IMR-90 (cell line): Measurements from ENCODE around the gene GABRB3. TPM values are rescaled to one million over a fixed set of nuclear protein-coding genes. Genes with fewer than 3 reads are reported as not detected.

Source experiments
- ATAC-seq: fragments of 200-7000 bp; cut with Tn5 transposase; 2 replicates; pipeline ENCODE4 v1.9.1; 2020; ENCODE audit warnings: low read depth, mild to moderate bottlenecking, moderate library complexity
- BruUV-seq: library from RNA; stranded (reverse); fragments of 400-500 nt; replicated peaks from 2 replicates; lab custom pipeline; 2021; lab: Mats Ljungman, UMichigan
- CTCF ChIA-PET: fragments of 300-600 bp; formaldehyde crosslinking; extraction: SDS; loops from one replicate; lab custom pipeline; 2021; ENCODE audit warnings: antibody characterized with exemption; lab: Yijun Ruan, JAX
- POLR2A ChIA-PET: fragments of 300-600 bp; sonication (Branson Sonifier 250); formaldehyde crosslinking; loops from one replicate; lab custom pipeline; 2022; ENCODE audit warnings: antibody characterized with exemption; ENCODE audit not compliant: unreplicated experiment; lab: Charles Lee
- DNase-seq: peaks from one replicate; pipeline ENCODE4 v3.0.0; 2013
- H2AFZ ChIP-seq: replicated peaks from 2 replicates; pipeline ENCODE3; 2013; ENCODE audit warnings: low read length, mild to moderate bottlenecking; ENCODE audit not compliant: poor library complexity
- H2AK5ac ChIP-seq: 2 replicates; pipeline ENCODE4 v1.6.1; 2013; ENCODE audit warnings: low read depth, low read length, inconsistent platforms
- H2AK9ac ChIP-seq: replicated peaks from 2 replicates; pipeline ENCODE3; 2013; ENCODE audit warnings: mild to moderate bottlenecking, low read depth, low read length, moderate library complexity; ENCODE audit not compliant: poor library complexity
- H2BK120ac ChIP-seq: 2 replicates; pipeline ENCODE4 v1.6.1; 2013; ENCODE audit warnings: low read depth, low read length, inconsistent platforms
- H2BK15ac ChIP-seq: 3 replicates; pipeline ENCODE4 v1.6.1; 2013; ENCODE audit warnings: low read depth, low read length, inconsistent platforms
- H2BK20ac ChIP-seq: 2 replicates; pipeline ENCODE4 v1.6.1; 2013; ENCODE audit warnings: low read depth, mild to moderate bottlenecking, inconsistent platforms, low read length, moderate library complexity
- H2BK5ac ChIP-seq: 2 replicates; pipeline ENCODE4 v1.6.1; 2013; ENCODE audit warnings: mild to moderate bottlenecking, low read depth, low read length, inconsistent platforms; ENCODE audit not compliant: poor library complexity, severe bottlenecking
- H3K14ac ChIP-seq: replicated peaks from 2 replicates; pipeline ENCODE4 v1.6.1; 2013; ENCODE audit warnings: low read depth, low read length, inconsistent platforms
- H3K18ac ChIP-seq: 2 replicates; pipeline ENCODE4 v1.6.1; 2013; ENCODE audit warnings: low read depth, low read length, control low read depth
- H3K23ac ChIP-seq: 2 replicates; pipeline ENCODE4 v1.6.1; 2013; ENCODE audit warnings: low read depth, low read length, inconsistent platforms
- H3K27ac ChIP-seq: 2 replicates; pipeline ENCODE4 v1.5.1; 2013; ENCODE audit warnings: mild to moderate bottlenecking, control low read depth, low read length; ENCODE audit not compliant: insufficient read depth
- H3K27me3 ChIP-seq: 2 replicates; pipeline ENCODE4 v1.6.1; 2013; ENCODE audit warnings: low read length; ENCODE audit not compliant: control insufficient read depth, insufficient read depth
- H3K36me3 ChIP-seq: 2 replicates; pipeline ENCODE4 v1.6.1; 2013; ENCODE audit warnings: low read length, mixed read lengths; ENCODE audit not compliant: control insufficient read depth, insufficient read depth
- H3K4ac ChIP-seq: 2 replicates; pipeline ENCODE4 v1.6.1; 2013; ENCODE audit warnings: low read depth, low read length, inconsistent platforms
- H3K4me1 ChIP-seq: 2 replicates; pipeline ENCODE4 v1.6.1; 2013; ENCODE audit warnings: low read length, mixed read lengths; ENCODE audit not compliant: control insufficient read depth, insufficient read depth
- H3K4me2 ChIP-seq: 2 replicates; pipeline ENCODE4 v1.6.1; 2013; ENCODE audit warnings: low read depth, mild to moderate bottlenecking, control low read depth, low read length, moderate library complexity
- H3K4me3 ChIP-seq: 2 replicates; pipeline ENCODE4 v1.5.1; 2013; ENCODE audit warnings: low read depth, mild to moderate bottlenecking, control low read depth, low read length, moderate library complexity; ENCODE audit not compliant: insufficient read depth
- H3K56ac ChIP-seq: 2 replicates; pipeline ENCODE4 v1.6.1; 2013; ENCODE audit warnings: low read length, inconsistent platforms; ENCODE audit not compliant: insufficient read depth; ENCODE audit errors: extremely low read depth
- H3K79me1 ChIP-seq, 2 experiments: 2 replicates each; pipeline ENCODE4 v1.6.1; 2013; ENCODE audit warnings: low read length in 2 of 2, inconsistent platforms in 1 of 2, low read depth in 1 of 2
- H3K9ac ChIP-seq: 2 replicates; pipeline ENCODE4 v1.6.1; 2013; ENCODE audit warnings: low read depth, low read length, control low read depth
- H3K9me1 ChIP-seq: 2 replicates; pipeline ENCODE4 v1.6.1; 2013; ENCODE audit warnings: low read length, inconsistent platforms; ENCODE audit not compliant: insufficient read depth
- H3K9me3 ChIP-seq: 2 replicates; pipeline ENCODE4 v1.6.1; 2013; ENCODE audit warnings: low read length; ENCODE audit not compliant: control insufficient read depth, insufficient read depth
- H4K20me1 ChIP-seq: 2 replicates; pipeline ENCODE4 v1.6.1; 2013; ENCODE audit warnings: low read length, inconsistent platforms; ENCODE audit not compliant: insufficient read depth
- H4K5ac ChIP-seq: 2 replicates; pipeline ENCODE4 v1.6.1; 2013; ENCODE audit warnings: mild to moderate bottlenecking, low read depth, low read length, control low read depth
- H4K8ac ChIP-seq, 2 experiments: 2 replicates each; pipeline ENCODE4 v1.6.1; 2013; ENCODE audit warnings: low read depth in 2 of 2, low read length in 2 of 2, control low read depth in 1 of 2, inconsistent platforms in 1 of 2
- H4K91ac ChIP-seq: 2 replicates; pipeline ENCODE4 v1.6.1; 2013; ENCODE audit warnings: low read depth, low read length, inconsistent platforms; ENCODE audit not compliant: insufficient read depth
- CHD1 ChIP-seq: IDR thresholded peaks from 2 replicates; pipeline ENCODE4 v1.6.1; 2012; ENCODE audit warnings: low read depth, low read length, improper control_type of control experiment
- CTCF ChIP-seq: conservative IDR thresholded peaks from 2 replicates; pipeline ENCODE4 v1.5.1; 2012; ENCODE audit warnings: mild to moderate bottlenecking, low read depth, low read length, improper control_type of control experiment
- FOS ChIP-seq: fragments of 150-350 bp; IDR thresholded peaks from 2 replicates; pipeline ENCODE4 v1.6.1; 2016; ENCODE audit warnings: low read depth, low read length
- MAFK ChIP-seq: IDR thresholded peaks from 2 replicates; pipeline ENCODE4 v1.6.1; 2012; ENCODE audit warnings: low read depth, low read length, improper control_type of control experiment
- MAZ ChIP-seq: IDR thresholded peaks from 2 replicates; pipeline ENCODE4 v1.6.1; 2012; ENCODE audit warnings: low read depth, mild to moderate bottlenecking, low read length, improper control_type of control experiment, moderate library complexity, borderline replicate concordance
- MXI1 ChIP-seq: IDR thresholded peaks from 2 replicates; pipeline ENCODE4 v1.6.1; 2012; ENCODE audit warnings: low read depth, mild to moderate bottlenecking, low read length, moderate library complexity, borderline replicate concordance
- NFE2L2 ChIP-seq: fragments of 150-350 bp; IDR thresholded peaks from 2 replicates; pipeline ENCODE4 v1.6.1; 2016; ENCODE audit warnings: low read depth, mild to moderate bottlenecking, low read length
- RCOR1 ChIP-seq: IDR thresholded peaks from 2 replicates; pipeline ENCODE4 v1.6.1; 2012; ENCODE audit warnings: mild to moderate bottlenecking, low read length, improper control_type of control experiment; ENCODE audit not compliant: insufficient replicate concordance
- SMC3 ChIP-seq: fragments of 150-350 bp; IDR thresholded peaks from 2 replicates; pipeline ENCODE4 v1.6.1; 2016; ENCODE audit warnings: low read depth, mild to moderate bottlenecking, antibody characterized with exemption, low read length, moderate library complexity
- USF2 ChIP-seq: fragments of 150-350 bp; IDR thresholded peaks from 2 replicates; pipeline ENCODE4 v1.6.1; 2017; ENCODE audit warnings: mild to moderate bottlenecking, antibody characterized with exemption, low read length, low read depth
- WGBS, 2 experiments: methylation state at CpG; one replicate each; pipeline versions ENCODE4 v1.1.5 to v1.1.7; 2013; ENCODE audit warnings: missing lambda C conversion rate in 2 of 2; ENCODE audit not compliant: insufficient read length in 1 of 2; ENCODE audit errors: extremely low coverage in 2 of 2; 5-methylcytosine and 5-hydroxymethylcytosine counted together
- dilution Hi-C: fragments of 300-500 bp; cut with HindIII; formaldehyde crosslinking; loops from one replicate; pipeline ENCODE4 v1.14.3; 2018; ENCODE audit warnings: low sequenced_read_pairs; ENCODE audit not compliant: unreplicated experiment
- in situ Hi-C: fragments of 300-500 bp; cut with MboI; formaldehyde crosslinking; loops from 3 replicates; pipeline ENCODE4 v1.14.3; 2019; ENCODE audit warnings: low sequenced_read_pairs, inconsistent platforms, mixed read lengths
- intact Hi-C: fragments of 100-400 bp; cut with micrococcal nuclease; formaldehyde crosslinking; loops from 2 replicates; pipeline ENCODE4 v1.10.0; 2022
- polyA plus RNA-seq, 3 experiments: library from polyadenylated mRNA; depleted of rRNA; stranded (reverse); fragments of >200 nt; gene quantifications; 2 replicates each; pipeline ENCODE4 v1.2.3, GENCODE V29; 2012; ENCODE audit warnings: low replicate concordance in 1 of 3
- total RNA-seq: library from RNA; depleted of rRNA; stranded (reverse); fragments of >200 nt; gene quantifications from 2 replicates; pipeline ENCODE4 v1.2.3, GENCODE V29; 2012
- TF ChIP-seq, protein P1 (sequence below): fragments of 150-350 bp; IDR thresholded peaks from 2 replicates; pipeline ENCODE4 v1.6.1; 2016; ENCODE audit warnings: low read depth, mild to moderate bottlenecking, low read length, moderate library complexity, borderline replicate concordance

Gene GABRB3
- total and polyA plus RNA-seq, 2 of the 4 experiments (the other 2 are of a cell fraction) = 0.36 to 0.54 TPM

- intact Hi-C loops (no loop called here), in situ Hi-C loops (no loop called here), dilution Hi-C loops (no loop called here)
- BruUV-seq = no TSS peak
- H2AFZ ChIP-seq = no peak overlapping the region
- no peak overlapping the region for H3K27ac ChIP-seq
- H3K18ac ChIP-seq = no peak overlapping the region
- no peak overlapping the region for H3K4me3 ChIP-seq
- H4K8ac ChIP-seq = no peak overlapping the region
- no peak overlapping the region for H3K23ac ChIP-seq
- no peaks in the 10 kb centered on the region for H3K36me3 ChIP-seq
- TF ChIP-seq MAFK (no peak), MAZ (no peak), MXI1 (no peak), CHD1 (no peak), RCOR1 (no peak), FOS (no peak), USF2 (no peak), SMC3 (no peak), NFE2L2 (no peak), CTCF (no peak)
- TF ChIP-seq, protein P1, sequence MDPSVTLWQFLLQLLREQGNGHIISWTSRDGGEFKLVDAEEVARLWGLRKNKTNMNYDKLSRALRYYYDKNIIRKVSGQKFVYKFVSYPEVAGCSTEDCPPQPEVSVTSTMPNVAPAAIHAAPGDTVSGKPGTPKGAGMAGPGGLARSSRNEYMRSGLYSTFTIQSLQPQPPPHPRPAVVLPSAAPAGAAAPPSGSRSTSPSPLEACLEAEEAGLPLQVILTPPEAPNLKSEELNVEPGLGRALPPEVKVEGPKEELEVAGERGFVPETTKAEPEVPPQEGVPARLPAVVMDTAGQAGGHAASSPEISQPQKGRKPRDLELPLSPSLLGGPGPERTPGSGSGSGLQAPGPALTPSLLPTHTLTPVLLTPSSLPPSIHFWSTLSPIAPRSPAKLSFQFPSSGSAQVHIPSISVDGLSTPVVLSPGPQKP = no peak
- no peak overlapping the region for H2AK5ac ChIP-seq
- H3K79me1 ChIP-seq = no peaks in the 10 kb centered on the region
- ChIA-PET POLR2A (no interaction called here), CTCF (no interaction called here)
- H4K5ac ChIP-seq = no peak overlapping the region
- no peaks in the 10 kb centered on the region for H3K4me1 ChIP-seq
- H2AK9ac ChIP-seq = no peak overlapping the region
- no peak overlapping the region for H4K91ac ChIP-seq
- H3K9me1 ChIP-seq = no peaks in the 10 kb centered on the region
- no peak overlapping the region for H3K56ac ChIP-seq
- no peak overlapping the region for H2BK120ac ChIP-seq
- no peak overlapping the region for H2BK20ac ChIP-seq
- no peak overlapping the region for H3K4ac ChIP-seq
- no peak overlapping the region for H2BK15ac ChIP-seq
- peaks cover 15% of the 10 kb centered on the region for H3K9me3 ChIP-seq
- WGBS, 2 experiments = 40% methylated on average over 2 of the region's 5 CpGs; no CpG with 5 or more reads in 1 of the 2 experiments
- no peak overlapping the region for H2BK5ac ChIP-seq
- H3K14ac ChIP-seq = no peak overlapping the region
- no peak overlapping the region for H3K4me2 ChIP-seq
- H3K9ac ChIP-seq = no peak overlapping the region
- no peak for DNase-seq
- H4K20me1 ChIP-seq = no peaks in the 10 kb centered on the region
- ATAC-seq = no peak
- no peaks in the 10 kb centered on the region for H3K27me3 ChIP-seq
Observed at GRCh38 chr15:26806574-26806973, 33.7 kb upstream of the GABRB3 start.
